Measurements from ENCODE around the gene ZFYVE21.

Gene ZFYVE21

DNA sequence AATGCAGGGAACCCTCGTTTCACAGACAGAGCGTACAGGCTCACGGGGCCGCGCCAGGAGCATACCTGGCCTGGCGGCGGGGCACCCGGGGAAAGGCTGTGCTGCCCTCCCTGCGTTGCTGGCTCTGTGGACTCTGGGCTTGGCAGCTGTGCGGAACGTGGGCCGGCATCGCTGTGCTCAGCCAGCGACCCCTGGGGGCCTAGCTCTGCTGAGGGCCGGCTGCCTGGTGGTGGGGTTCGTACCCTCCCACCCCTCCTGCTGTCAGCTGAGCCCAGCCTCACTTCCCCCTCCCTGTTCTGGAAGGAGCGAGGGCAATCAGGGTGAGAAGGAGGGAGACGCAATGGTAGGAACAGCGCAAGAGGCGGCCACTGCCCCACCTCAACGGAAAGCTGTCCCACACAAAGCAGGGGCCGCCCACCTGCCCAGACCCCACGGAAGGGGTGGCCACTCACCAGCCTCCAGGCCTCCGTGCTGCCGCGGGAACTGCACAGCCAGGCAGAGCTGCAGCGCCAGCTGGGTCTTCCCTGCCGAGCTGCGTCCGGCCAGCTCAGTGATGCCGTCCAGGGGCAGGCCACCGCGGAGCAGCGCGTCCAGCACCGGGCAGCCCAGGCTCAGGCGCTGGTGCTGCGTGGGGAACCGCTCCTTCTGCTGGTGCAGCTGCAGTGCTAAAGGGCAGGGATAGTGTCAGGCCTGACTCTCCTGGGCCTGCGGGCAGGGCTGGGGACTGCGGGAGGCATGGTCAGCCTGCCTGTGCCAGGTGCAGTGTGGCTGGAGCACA lies 8.9 kb upstream of the ZFYVE21 start:
- no peak for FAIRE-seq

DNA sequence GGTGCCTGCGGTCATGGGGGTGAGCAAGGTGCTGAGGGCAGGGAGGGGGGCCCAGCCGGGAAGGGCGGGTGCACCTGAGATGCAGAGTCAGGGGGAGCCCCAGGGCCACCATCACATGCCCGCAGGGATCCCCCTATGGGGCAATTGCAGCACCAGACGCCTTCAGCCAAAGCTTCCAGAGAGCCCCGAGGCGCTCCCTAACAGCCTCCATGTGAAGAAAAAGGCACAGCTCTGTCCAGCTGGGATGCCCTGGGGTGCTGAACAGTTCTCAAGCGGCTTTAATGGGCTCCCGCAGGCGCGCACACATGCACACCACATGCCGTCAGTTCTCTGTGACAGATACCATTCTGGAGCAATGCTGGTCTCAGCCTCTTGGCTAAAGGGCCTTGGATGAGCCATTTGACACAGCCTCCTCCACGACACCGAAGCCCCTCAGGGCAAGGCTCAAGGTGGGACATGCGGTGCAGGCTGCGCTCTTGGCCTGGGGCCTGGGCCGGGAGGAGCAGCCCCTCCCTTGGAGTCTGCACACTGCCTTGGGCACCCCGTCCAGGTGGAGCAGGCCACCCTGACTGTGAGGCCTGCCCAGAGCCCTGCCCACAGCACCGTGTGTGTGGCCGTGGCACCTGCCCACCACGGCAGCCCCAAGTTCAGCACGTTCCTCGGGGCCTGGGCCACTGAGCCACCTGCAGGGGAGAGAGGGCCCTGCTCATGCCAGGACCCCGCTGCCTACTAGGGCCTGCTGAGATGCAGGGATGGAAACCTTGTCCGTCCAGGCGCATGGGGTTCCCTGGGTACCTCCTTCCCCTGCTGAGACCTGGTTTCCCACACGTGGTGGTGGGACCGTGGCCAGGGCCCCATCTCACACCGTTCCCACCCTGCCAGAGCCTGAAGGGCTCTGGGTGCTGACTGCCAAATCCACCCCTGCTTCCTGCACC lies 8.0 kb upstream of the ZFYVE21 start:
- no peak for FAIRE-seq

DNA sequence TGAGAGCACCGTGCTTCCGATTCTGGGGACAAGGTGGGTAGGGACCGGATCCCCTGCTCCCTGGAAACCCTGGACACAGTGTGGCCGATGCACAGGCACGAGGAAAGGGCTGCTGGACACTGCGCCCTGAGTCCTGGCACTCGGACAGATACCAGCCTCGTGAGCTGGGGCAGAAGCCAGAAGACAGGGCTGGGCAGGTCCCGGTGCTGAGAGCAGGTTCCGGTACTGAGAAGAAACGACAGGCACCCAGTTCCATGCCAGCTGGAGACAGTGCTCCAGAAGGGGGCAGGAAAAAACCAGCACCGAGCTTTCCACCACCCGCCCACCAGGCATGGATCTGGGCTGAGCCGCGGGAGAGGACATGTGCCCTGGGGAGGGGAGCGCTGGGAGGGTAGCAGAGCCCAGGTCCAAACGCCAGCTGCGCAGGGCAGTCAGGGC lies 6.8 kb upstream of the ZFYVE21 start:
- no peak for FAIRE-seq

DNA sequence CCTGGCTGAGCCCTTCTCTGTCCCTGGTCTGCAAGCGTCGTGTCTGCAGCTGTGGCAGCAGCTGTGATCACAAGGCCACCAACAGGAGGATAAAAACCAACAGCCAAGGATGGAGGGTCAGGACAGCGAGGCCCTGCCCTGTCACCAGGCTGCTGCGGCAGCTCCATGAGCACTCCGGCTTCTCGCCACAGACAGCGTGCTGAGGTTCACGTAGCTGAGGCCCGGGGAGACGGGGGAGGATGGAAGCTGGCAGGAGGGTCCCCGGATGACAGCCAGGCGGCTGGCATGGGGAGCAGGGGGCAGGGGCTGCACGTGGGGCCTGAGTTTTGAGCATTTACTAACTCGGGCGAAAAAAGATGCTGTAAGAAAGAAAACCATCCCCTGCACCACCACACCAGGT lies 5.8 kb upstream of the ZFYVE21 start:
- FAIRE-seq: no peak

DNA sequence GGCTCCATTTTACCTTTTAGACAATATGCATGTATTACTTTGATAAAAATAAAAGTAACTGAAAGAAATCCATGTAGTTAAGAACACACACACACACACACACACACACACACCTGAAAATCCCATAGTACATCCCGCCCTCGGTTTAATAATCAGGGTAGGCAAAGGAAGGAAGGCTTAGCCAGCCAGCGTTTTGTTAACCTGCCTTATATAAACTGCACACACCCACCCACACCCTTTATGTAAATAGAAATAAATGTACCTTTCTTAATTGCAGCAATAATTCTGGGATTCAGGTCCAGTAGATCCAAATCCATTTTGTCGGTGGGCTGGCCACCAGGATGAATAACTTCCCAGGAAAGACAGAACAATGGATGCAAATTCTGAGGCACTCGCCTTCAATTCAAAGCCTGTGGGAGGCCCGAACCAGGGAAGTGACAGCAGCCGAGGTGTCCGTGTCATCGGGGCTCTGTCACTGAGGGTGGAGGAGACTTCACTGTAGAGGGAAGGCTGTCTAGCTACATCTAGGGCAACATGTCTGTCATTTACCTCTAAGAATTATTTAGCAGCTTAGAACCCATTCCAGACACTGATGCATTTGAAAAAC lies 4.7 kb upstream of the ZFYVE21 start:
- FAIRE-seq: no peak

DNA sequence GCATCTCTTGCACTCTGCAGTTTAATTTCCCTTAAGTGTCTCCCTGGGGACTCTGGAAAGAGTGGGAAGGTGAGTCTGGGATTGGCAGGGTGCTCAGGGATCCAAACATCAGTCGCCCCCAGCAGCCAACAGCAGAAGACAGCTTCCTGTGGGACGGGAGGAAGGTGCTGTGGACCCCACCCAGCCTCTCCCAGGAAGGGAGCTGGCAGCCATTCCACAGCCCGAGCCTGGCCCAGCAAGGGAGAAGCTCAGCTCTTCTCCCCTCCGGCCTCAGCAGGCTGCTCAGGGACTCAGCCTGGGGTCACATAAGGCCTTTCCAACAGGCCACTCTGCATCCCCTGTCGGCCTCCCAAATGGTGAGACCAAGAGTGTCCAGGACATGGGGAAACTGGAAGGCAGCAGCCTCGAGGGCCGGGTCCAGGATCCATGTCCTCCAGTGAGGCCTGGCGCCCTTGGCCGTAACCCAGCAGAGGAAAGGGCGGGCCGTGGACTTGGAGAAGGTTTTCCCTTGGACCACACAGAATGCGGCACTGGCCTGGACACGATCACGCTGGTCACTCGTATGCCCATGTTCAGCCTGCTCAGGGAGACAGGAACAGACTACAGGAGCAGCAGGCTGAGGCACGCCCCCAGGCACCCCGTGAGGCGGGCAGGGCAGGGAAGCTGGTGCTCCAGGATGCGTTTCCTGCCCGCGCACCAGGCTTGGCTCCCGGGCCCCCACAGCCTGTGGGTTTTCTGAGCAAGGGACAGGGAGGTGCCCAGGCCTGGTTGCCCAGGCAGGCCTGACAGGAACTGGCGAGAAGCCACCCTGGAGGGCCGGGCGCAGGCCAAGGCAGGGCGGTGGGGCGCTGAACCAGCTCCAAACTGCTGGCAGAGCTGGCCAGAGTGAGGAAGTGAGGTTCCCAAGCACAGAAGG lies 3.8 kb upstream of the ZFYVE21 start:
- no peak for FAIRE-seq

DNA sequence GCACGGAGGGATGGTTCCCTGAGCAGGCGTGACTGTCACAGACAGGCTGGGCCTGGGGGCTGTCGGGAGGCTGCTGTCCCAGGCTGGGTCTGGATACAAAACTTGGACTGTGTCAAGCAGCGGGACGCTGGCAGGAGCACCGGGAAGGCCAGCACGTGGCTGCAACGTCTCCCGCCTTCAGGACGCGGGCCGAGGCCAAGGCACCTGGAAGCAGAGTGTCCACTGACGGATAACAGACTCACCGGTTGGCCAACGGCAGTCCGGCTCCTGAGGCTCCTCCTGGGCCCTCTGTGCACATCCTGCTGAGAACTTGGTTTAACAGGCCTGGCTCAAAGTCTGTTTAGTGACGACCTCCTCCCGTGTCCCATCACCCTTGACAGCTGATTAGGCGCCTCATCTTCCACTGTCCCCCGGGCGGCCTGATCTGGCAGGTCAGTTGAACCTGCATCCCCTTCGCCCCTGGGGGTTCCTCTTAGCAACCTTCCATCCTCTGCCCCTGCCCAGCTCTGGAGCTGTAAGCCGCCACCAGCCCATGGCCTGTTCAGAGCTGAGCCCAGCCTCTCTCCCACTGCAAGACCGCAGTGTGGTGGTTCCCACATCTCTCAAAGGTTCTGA lies 2.9 kb upstream of the ZFYVE21 start:
- FAIRE-seq: no peak

DNA sequence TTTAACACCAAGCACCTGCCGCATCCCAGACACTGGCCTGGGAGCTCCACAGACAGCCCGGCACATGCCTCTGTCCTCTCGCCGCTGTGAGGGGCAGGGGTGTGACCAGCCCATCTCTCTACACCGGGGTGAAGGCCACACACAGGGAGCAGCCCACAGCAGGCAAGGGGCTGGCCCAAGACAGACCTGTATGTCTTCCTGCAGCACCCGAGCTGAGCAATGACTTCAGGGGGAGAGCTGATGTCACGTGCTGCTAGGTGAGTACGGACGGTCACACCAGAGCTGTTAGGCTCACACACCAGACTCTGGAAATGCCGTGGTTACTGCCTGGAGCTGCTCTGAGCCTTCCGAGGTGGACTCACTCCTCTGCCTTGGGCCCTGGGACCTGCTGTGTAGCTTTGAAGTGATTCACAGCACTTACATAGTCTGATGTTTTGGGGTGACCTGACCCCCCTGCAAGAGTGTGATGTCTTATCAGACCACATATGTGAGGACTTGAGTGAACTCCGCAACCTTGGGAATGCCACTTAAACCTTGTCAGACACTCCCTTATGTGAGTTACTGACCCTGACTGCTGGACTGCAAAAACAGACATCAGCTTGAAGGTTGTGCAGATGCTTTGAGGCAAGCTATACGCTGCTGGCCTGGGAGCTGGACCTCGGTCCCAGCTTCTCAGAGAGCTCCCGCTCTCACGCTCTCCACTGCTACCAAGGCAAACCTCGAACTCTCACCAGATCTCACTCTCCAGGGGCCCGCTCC lies 2.1 kb upstream of the ZFYVE21 start:
- FAIRE-seq: no peak

DNA sequence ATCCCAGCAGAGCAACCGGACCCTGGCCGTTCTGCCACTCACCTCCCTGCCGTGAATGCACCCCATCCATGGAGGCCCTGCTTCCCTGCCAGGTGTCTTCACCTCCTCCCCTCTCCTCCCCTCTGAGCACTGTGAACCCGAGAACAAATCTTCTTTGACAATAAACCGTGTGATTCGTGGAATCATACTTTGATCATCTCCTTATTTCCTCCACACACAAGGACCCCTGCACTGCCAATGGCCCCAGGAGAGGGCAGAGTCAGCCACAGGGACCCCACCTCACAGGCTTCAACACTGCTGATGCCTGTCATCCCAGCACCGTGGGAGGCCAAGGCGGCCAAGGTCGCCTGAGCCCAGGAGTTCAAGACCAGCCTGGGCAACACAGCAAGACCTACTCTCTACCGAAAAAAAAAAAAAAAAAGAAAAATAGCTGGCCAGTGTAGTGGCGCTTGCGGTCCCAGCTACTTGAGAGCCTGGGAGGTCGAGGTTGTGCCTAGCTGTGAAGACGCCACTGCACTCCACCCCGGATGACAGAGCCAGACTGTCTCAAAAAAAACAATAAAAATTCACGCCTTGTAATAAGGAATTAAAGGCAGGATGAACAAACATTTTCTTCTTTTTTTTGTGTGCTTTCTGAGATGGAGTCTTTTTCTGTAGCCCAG lies 1.4 kb upstream of the ZFYVE21 start:
- FAIRE-seq: no peak

DNA sequence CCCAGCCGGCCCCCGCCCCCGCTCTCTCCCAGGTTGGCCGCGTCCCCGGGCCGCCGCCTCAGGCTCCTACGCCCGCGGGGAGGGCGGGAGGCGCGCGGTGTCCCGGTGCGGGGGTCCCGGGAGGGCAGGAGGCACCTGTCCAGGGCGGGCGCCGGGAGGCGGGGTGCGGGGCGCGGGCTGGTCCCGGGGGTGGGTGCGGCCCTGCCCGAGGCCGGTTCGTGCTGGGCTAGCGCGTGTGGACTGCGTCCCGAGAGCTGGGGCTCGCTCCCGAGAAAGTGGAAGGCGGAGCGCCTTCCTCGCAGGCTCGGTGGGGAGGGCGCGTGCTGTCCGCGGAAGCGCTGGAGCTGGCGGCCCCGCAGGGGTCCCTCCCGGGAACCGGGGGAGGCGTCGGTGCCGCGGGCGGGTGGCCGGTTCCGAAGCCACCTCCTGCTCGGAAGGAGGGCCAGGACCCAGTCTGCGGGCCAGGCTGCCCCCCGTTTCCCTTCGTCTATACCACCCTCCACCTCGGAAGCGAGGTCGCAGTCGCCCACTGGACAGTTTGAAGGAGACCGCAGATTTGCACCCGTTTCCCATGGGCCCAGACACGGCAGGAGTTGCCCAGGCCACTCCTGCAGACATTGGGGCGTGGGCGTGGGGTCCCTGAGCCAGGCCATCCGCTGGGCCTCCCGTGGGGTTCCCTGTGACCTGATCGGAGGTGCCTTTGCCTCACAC lies 636 bp downstream of the ZFYVE21 start:
- no peak for FAIRE-seq

DNA sequence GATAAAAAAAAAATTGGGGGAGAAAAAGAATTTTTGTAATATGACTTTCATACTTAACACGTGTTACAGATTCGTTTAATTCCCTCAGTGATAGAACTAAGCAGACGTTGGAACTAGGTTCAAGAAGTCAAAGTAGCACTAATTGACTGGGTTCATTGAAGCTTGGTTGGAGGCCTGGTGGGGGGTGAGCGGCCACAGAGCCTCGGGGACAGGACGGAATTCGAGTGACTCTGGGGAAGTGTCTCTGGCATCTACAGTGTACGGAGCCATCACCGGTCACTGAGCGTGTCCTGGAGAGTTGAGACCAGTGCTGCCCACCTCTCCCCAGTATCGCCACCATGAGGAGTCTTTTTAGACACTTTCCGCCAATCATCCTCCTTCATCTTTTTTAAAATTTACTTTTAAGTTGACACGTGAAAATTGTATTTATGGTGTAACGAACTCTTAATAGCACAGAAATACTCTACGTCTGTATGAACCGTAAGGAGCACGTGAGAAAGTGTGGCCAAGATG lies 1.3 kb downstream of the ZFYVE21 start:
- FAIRE-seq: no peak

DNA sequence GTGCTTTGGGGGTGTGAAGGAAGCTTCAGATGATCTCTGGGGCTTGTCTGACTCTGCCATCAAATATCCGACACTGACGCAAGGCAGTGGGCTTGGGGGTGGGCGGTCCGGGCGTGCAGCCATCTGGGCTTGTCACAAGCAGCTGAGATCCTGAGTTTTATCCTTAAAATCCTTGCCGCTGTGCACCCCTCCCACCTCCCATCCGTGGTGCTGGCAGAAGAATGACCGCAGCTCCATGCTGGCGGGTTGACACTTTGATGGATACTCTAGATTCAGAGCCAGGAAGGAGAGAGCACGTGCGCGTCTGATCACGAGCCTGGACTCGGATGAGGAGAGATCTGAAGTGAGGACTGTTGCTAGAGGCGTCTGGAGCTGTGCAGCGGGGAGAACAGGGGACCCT lies 3.0 kb downstream of the ZFYVE21 start:
- FAIRE-seq: no peak

DNA sequence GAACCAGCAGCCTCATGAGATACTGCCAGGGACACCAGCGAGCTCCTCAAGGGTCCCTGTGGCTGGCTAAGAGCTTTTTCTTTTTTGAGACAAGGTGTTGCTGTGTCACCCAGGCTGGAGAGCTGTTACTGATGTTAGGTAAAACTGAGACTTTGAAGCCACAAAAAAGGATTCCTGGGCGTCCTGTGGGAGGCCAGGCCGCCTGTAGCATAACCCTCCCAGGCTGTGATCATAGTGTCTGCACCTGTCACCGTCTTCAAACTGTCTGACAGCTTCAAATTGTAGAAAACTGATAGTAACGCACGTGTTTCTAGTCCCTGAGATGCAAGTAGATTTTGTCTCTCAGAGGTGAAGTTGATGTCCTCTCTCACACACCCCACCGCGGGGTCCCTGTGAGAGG lies 4.1 kb downstream of the ZFYVE21 start:
- no peak for FAIRE-seq

DNA sequence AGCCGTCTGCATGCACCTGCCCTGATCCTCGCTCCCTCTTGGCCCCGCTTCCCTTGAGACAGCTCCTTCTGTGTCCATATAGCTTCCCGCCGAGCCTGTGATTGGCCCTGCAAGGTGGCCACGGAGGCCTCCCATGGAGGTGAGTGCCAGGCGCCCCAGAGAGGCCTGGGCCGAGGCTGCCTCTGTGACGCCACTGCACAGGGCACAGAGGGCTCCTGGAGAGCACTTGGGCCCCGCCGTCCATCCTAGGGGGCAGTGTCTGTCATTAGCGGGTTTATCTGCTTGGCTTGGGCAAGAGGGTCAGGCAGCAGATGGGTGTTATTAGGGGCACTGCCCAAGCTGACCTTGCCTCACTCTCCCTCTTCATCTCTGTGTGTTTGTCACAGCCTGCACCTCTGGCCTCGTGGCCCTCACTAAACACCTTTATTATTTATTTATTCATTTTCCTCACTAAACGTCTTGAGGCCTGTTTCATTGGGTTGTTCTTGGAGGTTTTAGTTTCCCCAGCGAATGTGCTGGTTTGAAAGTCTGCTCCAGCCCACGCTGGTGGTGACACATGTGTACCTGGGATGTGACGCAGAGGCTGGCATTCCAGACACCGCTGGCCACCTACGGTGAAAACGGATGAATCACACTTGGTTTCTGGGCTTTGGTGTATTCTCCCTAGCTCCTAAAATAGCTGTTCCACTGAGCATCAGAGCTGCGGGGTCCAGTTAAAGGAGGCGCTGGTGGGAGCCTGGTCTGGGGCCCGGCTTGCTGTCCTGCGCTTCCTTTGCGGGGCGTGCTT lies 5.9 kb downstream of the ZFYVE21 start:
- FAIRE-seq: no peak

DNA sequence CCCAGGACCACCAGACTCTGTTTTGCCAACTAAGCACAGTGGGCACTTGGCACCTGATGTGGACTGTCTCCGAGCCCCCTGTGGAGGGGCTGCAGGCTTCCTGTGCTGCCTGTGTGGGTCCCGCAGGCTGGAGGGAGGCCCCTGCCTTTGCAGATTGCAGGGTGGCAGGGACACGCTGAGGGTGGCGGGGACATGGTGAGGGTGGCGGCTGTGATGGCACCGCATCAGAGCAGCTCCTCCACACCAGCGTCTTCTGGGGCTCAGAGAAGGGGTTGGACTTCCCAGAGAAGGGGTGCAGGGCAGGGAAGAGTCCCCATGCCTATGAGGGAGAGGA lies 8.1 kb downstream of the ZFYVE21 start:
- FAIRE-seq: no peak

DNA sequence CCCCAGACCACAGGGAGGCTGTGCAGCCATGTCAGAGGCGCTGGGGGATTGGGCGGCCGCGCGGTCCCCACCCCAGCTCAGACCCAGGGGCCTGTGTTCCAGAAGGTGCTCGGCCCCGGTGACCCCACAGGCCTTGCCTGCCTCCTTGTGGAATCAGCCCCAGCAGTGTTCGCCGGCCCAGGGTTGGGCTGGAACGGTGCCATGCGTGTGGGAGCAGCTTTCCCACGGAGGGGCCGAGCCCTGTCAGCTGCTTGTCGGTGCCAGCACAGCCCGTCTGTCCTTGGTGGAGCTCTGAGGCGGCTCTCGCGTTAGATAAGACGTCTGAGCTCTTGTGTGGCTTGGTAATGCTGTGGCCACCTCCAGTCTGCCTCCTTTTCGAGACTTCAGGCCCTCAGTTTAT lies 8.5 kb downstream of the ZFYVE21 start:
- FAIRE-seq: no peak

DNA sequence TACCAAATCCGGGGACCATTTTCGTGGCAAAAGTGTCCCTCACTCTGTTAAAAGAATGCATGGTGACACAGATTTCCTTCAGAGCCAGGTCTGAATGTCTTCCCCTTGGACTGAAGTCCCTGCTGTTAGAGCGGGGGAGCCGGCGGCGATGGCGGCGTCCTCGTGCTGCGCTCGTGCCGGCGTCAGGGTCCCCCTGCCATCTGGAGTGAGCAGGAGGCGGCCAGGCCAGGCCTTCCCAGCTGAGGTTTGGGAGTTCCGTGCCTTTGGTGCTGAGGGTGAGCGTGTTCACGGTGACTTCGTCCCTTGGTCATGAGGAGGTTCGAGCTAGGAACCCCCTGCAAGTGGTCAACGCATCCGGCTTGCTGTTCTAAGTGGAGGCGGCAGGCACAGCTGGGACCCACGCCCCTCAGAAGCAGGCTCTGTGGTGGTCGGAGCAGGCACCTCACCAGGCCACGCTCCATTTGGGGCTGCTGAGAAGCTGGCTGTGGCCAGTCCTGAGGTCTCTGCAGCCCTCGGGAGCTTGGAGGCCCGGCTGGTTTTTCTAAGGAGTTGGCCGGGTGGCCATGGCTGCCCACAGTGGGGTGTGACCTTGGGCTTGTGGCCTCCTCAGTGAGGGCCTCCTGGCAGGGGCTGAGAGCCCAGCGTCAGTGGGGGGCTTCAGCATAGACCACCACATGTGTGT lies 9.5 kb downstream of the ZFYVE21 start:
- no peak for FAIRE-seq

DNA sequence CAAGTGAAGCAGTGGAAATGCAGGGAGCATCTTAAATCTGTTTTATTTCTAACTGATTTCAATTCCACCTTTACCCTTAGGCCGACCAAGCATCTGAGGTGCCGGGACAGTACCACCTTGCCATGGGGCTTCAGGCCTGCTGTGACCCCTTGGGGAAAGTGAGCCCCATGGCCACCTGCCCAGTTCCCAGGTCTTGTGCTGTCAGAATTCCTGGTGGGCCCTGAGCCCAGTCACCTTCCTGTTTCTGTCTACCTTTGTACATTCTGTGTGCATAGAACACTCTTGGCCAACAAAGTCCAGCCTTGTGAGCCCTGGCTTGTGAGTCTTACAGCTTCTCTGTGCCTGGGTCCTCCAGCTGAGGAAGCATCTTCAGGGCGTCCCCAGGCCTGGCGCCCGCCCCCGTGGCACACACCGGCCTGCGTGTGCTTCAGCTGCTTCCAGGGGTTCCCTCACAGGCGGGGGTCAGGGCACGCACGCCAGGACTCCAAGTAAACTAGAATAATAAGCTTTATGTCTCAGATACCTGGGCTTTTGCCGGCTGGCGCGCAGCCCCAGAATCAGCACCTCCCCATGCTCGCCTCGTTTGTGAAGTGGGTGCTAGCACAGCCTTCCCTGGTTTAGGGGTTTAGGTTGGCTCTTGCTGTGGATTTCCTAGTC lies 10.3 kb downstream of the ZFYVE21 start:
- FAIRE-seq: no peak
